Right atrium auricular region (tissue), 2 donors: ENCODE results near the gene JUND. TPM values are rescaled to one million over a fixed set of nuclear protein-coding genes. Genes with fewer than 3 reads are reported as not detected.

Source experiments
- DNase-seq: peaks from one replicate; pipeline ENCODE4 v3.0.0-alpha.2; 2019; ENCODE audit warnings: low spot score
- H3K27ac ChIP-seq, 2 donors: fragments of 200-600 bp; sonication (generic); 1 replicate in 1 of 2; 2 replicates in 1 of 2; pipeline ENCODE4 v1.5.1; 2016 to 2019
- H3K27me3 ChIP-seq, 2 donors: fragments of 200-600 bp; sonication (generic); one replicate each; pipeline versions ENCODE4 v1.5.1 to v1.6.0; 2017 to 2019
- H3K36me3 ChIP-seq: fragments of 200-600 bp; sonication (generic); one replicate; pipeline ENCODE4 v1.5.1; 2016
- H3K4me1 ChIP-seq, 2 donors: fragments of 200-600 bp; sonication (generic); one replicate each; pipeline versions ENCODE4 v1.5.1 to v1.6.0; 2017 to 2019
- H3K4me3 ChIP-seq, 2 donors: fragments of 200-600 bp; sonication (generic); 1 replicate in 1 of 2; 2 replicates in 1 of 2; pipeline ENCODE4 v1.5.1; 2017 to 2019; ENCODE audit warnings: mild to moderate bottlenecking in 1 of 2, moderate library complexity in 1 of 2
- H3K9me3 ChIP-seq, 2 donors: fragments of 200-600 bp; sonication (generic); one replicate each; pipeline ENCODE4 v1.5.1; 2019
- CTCF ChIP-seq, 2 donors: fragments of 200-600 bp; sonication (generic); IDR thresholded peaks; one replicate each; pipeline ENCODE4 v1.5.1; 2019; ENCODE audit warnings: antibody characterized with exemption in 2 of 2
- total RNA-seq, 2 donors: library from RNA; depleted of rRNA; stranded (reverse); fragments of >200 nt; gene quantifications; one replicate each; pipeline ENCODE4 v1.1.0, GENCODE V29; 2016

Gene JUND
- total RNA-seq, 2 donors from 2014 or later = 240 to 420 TPM

GRCh38 chr19:18294467-18294864 is 13.0 kb upstream of the JUND start:
- TF ChIP-seq CTCF (IDR thresholded peaks at IDR 0.05) = no peak
- H3K4me3 ChIP-seq = no peak overlapping the region
- H3K36me3 ChIP-seq = no peaks in the 10 kb centered on the region
- H3K4me1 ChIP-seq = peaks cover 0 to 33% of the 10 kb centered on the region in 2 donors
- DNase-seq = no peak
- no peaks in the 10 kb centered on the region for H3K9me3 ChIP-seq
- no peaks in the 10 kb centered on the region for H3K27me3 ChIP-seq
- H3K27ac ChIP-seq = peak overlapping the region; percentile 99 to 100

- Histone ChIP-seq H3K9me3 (no peaks in the 10 kb centered on the region), H3K4me3 (peak overlapping the region in 1 of 2 donors; percentile 61), H3K4me1 (peaks cover 0 to 33% of the 10 kb centered on the region in 2 donors), H3K36me3 (no peaks in the 10 kb centered on the region), H3K27me3 (no peaks in the 10 kb centered on the region), H3K27ac (peak overlapping the region; percentile 99 to 100)
- DNase-seq = no peak
- TF ChIP-seq CTCF (IDR thresholded peaks at IDR 0.05) = no peak
Measured at GRCh38 chr19:18293642-18294466, 12.4 kb upstream of the JUND start.

GRCh38 chr19:18292810-18293641 is 11.6 kb upstream of the JUND start:
- no peaks in the 10 kb centered on the region for H3K9me3 ChIP-seq
- peak; percentile 91 for DNase-seq
- H3K27me3 ChIP-seq = no peaks in the 10 kb centered on the region
- H3K4me3 ChIP-seq = peak overlapping the region; percentile 61 to 69
- peaks cover 0 to 33% of the 10 kb centered on the region in 2 donors for H3K4me1 ChIP-seq
- H3K36me3 ChIP-seq = no peaks in the 10 kb centered on the region
- H3K27ac ChIP-seq = peak overlapping the region; percentile 99 to 100
- no peak for TF ChIP-seq CTCF (IDR thresholded peaks at IDR 0.05)

GRCh38 chr19:18292462-18292809 is 11.0 kb upstream of the JUND start:
- Histone ChIP-seq H3K36me3 (no peaks in the 10 kb centered on the region), H3K4me3 (peak overlapping the region; percentile 61 to 69), H3K27ac (peak overlapping the region; percentile 99 to 100), H3K27me3 (no peaks in the 10 kb centered on the region), H3K9me3 (no peaks in the 10 kb centered on the region), H3K4me1 (peaks cover 0 to 33% of the 10 kb centered on the region in 2 donors)
- no peak for DNase-seq
- no peak for TF ChIP-seq CTCF (IDR thresholded peaks at IDR 0.05)

- no peak for TF ChIP-seq CTCF (IDR thresholded peaks at IDR 0.05)
- H3K4me1 ChIP-seq = peaks cover 0 to 33% of the 10 kb centered on the region in 2 donors
- H3K4me3 ChIP-seq = peak overlapping the region; percentile 61 to 69
- peak overlapping the region; percentile 99 to 100 for H3K27ac ChIP-seq
- H3K9me3 ChIP-seq = no peaks in the 10 kb centered on the region
- peak; percentile 87 for DNase-seq
- H3K27me3 ChIP-seq = no peaks in the 10 kb centered on the region
- H3K36me3 ChIP-seq = no peaks in the 10 kb centered on the region
Measured at GRCh38 chr19:18291590-18292461, 10.4 kb upstream of the JUND start.
